Endothelial cell of umbilical vein (primary cell): ENCODE measurements around the gene ARFGEF3. TPM values are rescaled to one million over a fixed set of nuclear protein-coding genes. Genes with fewer than 3 reads are reported as not detected.

Experiments
- BruUV-seq: library from RNA; stranded (reverse); fragments of 400-500 nt; replicated peaks from 2 replicates; lab custom pipeline; 2021; lab: Mats Ljungman, UMichigan
- CTCF ChIA-PET: fragments of 300-600, 350-600 bp; sonication (Branson Sonifier 250); formaldehyde crosslinking; loops from one replicate; lab custom pipeline; 2021; ENCODE audit warnings: antibody characterized with exemption, inconsistent platforms; lab: Charles Lee
- POLR2A ChIA-PET: fragments of 300-600, 350-600 bp; sonication (Branson Sonifier 250); formaldehyde crosslinking; loops from one replicate; lab custom pipeline; 2021; ENCODE audit warnings: antibody characterized with exemption, inconsistent platforms; lab: Charles Lee
- DNase-seq: peaks from one replicate; pipeline ENCODE4 v3.0.0-alpha.2; 2011; ENCODE audit warnings: low read depth, low spot score
- FAIRE-seq: peaks from 2 replicates; lab custom pipeline; 2011; peaks lifted over from hg19 to GRCh38; lab: Jason Lieb, UNC
- H2AFZ ChIP-seq: 2 replicates; pipeline ENCODE4 v1.6.0; 2012; ENCODE audit warnings: low read depth, low read length, control low read depth, inconsistent platforms
- H3K27ac ChIP-seq: 2 replicates; pipeline ENCODE4 v1.5.1; 2011; ENCODE audit warnings: low read depth, mild to moderate bottlenecking, control low read depth, low read length, moderate library complexity; ENCODE audit not compliant: insufficient read depth
- H3K27me3 ChIP-seq, 2 experiments: 2 replicates each; pipeline versions ENCODE4 v1.6.0 to v1.6.1; 2011; ENCODE audit warnings: low read length in 2 of 2, mixed read lengths in 1 of 2; ENCODE audit not compliant: control insufficient read depth in 2 of 2, insufficient read depth in 2 of 2
- H3K36me3 ChIP-seq, 2 experiments: 2 replicates in 1 of 2; 3 replicates in 1 of 2; pipeline ENCODE4 v1.5.1; 2011; ENCODE audit warnings: low read length in 2 of 2, mild to moderate bottlenecking in 1 of 2, moderate library complexity in 1 of 2; ENCODE audit not compliant: control insufficient read depth in 2 of 2, insufficient read depth in 2 of 2; ENCODE audit errors: extremely low read depth in 1 of 2
- H3K4me1 ChIP-seq: 3 replicates; pipeline ENCODE4 v1.5.1; 2011; ENCODE audit warnings: mild to moderate bottlenecking, low read length; ENCODE audit not compliant: control insufficient read depth, insufficient read depth; ENCODE audit errors: extremely low read depth
- H3K4me2 ChIP-seq: 2 replicates; pipeline ENCODE4 v1.6.1; 2011; ENCODE audit warnings: low read length, control low read depth, mixed read lengths; ENCODE audit not compliant: insufficient read depth
- H3K4me3 ChIP-seq, 3 experiments: fragments of 200-600 bp in 1 of 3; sonication (generic), shearing (Covaris generic) in 1 of 3; replicated peaks in 1 of 3; 2 replicates each; pipeline ENCODE4 v1.5.1; 2011 to 2016; ENCODE audit warnings: control low read depth in 3 of 3, low read length in 3 of 3, mild to moderate bottlenecking in 2 of 3, inconsistent platforms in 1 of 3, low read depth in 1 of 3, moderate library complexity in 1 of 3; ENCODE audit not compliant: insufficient read depth in 1 of 3
- H3K79me2 ChIP-seq: 2 replicates; pipeline ENCODE4 v1.6.0; 2012; ENCODE audit warnings: low read length, inconsistent platforms; ENCODE audit not compliant: control insufficient read depth, insufficient read depth
- H3K9ac ChIP-seq: replicated peaks from 2 replicates; pipeline ENCODE3; 2011; ENCODE audit warnings: low read length, control low read depth; ENCODE audit not compliant: insufficient read depth; ENCODE audit errors: extremely low read depth
- H3K9me1 ChIP-seq: replicated peaks from 3 replicates; pipeline ENCODE4 v1.6.0; 2011; ENCODE audit warnings: mild to moderate bottlenecking, low read length; ENCODE audit not compliant: control insufficient read depth, insufficient read depth; ENCODE audit errors: extremely low read depth
- H3K9me3 ChIP-seq: replicated peaks from 2 replicates; pipeline ENCODE4 v1.5.1; 2012; ENCODE audit warnings: low read length, inconsistent platforms; ENCODE audit not compliant: control insufficient read depth, insufficient read depth
- H4K20me1 ChIP-seq: replicated peaks from 2 replicates; pipeline ENCODE3; 2011; ENCODE audit warnings: mild to moderate bottlenecking, low read length; ENCODE audit not compliant: control insufficient read depth, insufficient read depth; ENCODE audit errors: extremely low read depth
- EZH2 ChIP-seq: IDR thresholded peaks from 2 replicates; pipeline ENCODE4 v1.6.1; 2012; ENCODE audit warnings: borderline replicate concordance, low read depth, mild to moderate bottlenecking, moderate library complexity, low read length, inconsistent platforms; ENCODE audit not compliant: severe bottlenecking
- FOS ChIP-seq: IDR thresholded peaks from 2 replicates; pipeline ENCODE4 v1.6.1; 2011; ENCODE audit warnings: mild to moderate bottlenecking, low read length, moderate library complexity, borderline replicate concordance; ENCODE audit not compliant: insufficient read depth
- GATA2 ChIP-seq: IDR thresholded peaks from 2 replicates; pipeline ENCODE4 v1.7.0; 2011; ENCODE audit warnings: low read depth, mild to moderate bottlenecking, moderate library complexity, mixed read lengths, low read length; ENCODE audit not compliant: insufficient read length, insufficient read depth
- JUN ChIP-seq: IDR thresholded peaks from 2 replicates; pipeline ENCODE4 v1.6.1; 2011; ENCODE audit warnings: borderline replicate concordance, low read depth; ENCODE audit not compliant: insufficient read length, insufficient read depth
- MYC ChIP-seq: IDR thresholded peaks from one replicate; pipeline ENCODE4 v1.6.1; 2011; ENCODE audit warnings: mild to moderate bottlenecking, low read depth, low read length
- POLR2A ChIP-seq: IDR thresholded peaks from 2 replicates; pipeline ENCODE4 v1.6.1; 2012; ENCODE audit warnings: low read depth, mild to moderate bottlenecking, control low read depth, low read length
- POLR2AphosphoS5 ChIP-seq: IDR thresholded peaks from 2 replicates; pipeline ENCODE4 v1.6.1; 2012; ENCODE audit warnings: low read depth, mild to moderate bottlenecking, control low read depth, low read length, moderate library complexity; ENCODE audit not compliant: insufficient read depth
- dilution Hi-C: fragments of 300-500 bp; cut with MboI; formaldehyde crosslinking; loops from one replicate; pipeline ENCODE4 v1.15.0; 2019; ENCODE audit warnings: low sequenced_read_pairs; ENCODE audit not compliant: extremely low pct_ligation_motif_present
- intact Hi-C: fragments of 100-400 bp; cut with micrococcal nuclease; formaldehyde crosslinking; loops from one replicate; pipeline ENCODE4 v1.10.0; 2022
- polyA plus RNA-seq, 4 experiments: library from polyadenylated mRNA; depleted of rRNA in 3 of 4; stranded (reverse) in 3 of 4; unstranded in 1 of 4; fragments of >200 nt; gene quantifications; 2 replicates each; pipeline versions ENCODE4 v1.2.1 to v1.2.3, GENCODE V29; 2011 to 2012; ENCODE audit warnings: missing spikeins in 1 of 4
- total RNA-seq: library from RNA; stranded (reverse); gene quantifications from 2 replicates; pipeline ENCODE4 v1.2.3, GENCODE V29; 2021
- TF ChIP-seq, protein P1 (sequence below): IDR thresholded peaks from 2 replicates; pipeline ENCODE4 v1.6.1; 2011; ENCODE audit not compliant: insufficient read depth, insufficient read length
- TF ChIP-seq, protein P2 (sequence below), 2 donors: IDR thresholded peaks; 1 replicate in 1 of 2; 2 replicates in 1 of 2; pipeline ENCODE4 v1.5.1; 2011; ENCODE audit warnings: low read length in 2 of 2, mild to moderate bottlenecking in 2 of 2, moderate library complexity in 2 of 2, control low read depth in 1 of 2, inconsistent platforms in 1 of 2, low read depth in 1 of 2; ENCODE audit not compliant: insufficient read depth in 1 of 2; ENCODE audit errors: extremely low read depth in 1 of 2

ARFGEF3 gene
- total and polyA plus RNA-seq, 2 donors (not counting 3 experiments of a cell fraction or from before 2014, with no cell fraction given): 1.3 to 7.3 TPM

DNA sequence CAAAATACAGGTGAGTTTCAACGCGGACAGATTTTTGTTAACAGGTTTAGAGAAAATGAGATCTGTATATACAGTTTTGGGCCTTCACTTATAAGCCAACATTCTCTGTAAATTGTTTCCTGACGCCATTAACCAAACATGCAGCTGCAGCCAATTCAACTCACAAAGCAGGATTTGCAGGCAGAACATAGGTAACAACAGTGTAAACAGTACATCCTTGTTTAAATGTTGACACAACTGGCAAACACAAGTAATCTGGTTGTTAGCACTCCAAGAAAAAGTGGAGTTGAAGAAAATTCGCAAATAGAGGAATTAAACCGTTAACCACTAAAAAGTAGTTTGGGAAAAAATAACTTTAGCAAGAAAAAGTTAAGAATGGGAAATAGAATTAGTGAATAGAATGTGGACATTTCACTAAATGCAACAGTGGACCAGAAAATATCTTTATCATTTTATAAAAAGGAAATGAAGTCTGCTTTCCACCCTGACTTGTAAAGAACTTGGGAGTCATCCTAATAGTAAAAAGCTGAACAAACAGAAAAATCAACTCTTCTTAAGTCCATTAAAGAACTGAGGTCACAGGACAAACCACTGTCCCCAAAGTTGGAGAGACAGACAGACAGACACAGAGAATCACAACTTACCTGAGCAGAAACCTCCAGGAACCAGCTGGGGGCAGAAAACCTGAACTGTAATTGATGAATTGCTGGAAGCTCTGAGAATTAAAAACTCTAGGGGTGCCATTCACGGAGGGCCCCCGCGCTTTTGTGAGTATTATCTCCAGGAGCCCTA lies 226.0 kb downstream of the ARFGEF3 start:
- FAIRE-seq (no peak), DNase-seq (no peak)
- Histone ChIP-seq H2AFZ (no peak overlapping the region), H3K4me1 (no peaks in the 10 kb centered on the region), H3K4me3 (no peak overlapping the region), H3K36me3 (no peaks in the 10 kb centered on the region), H3K9ac (no peak overlapping the region), H3K27me3 (no peaks in the 10 kb centered on the region), H3K79me2 (no peaks in the 10 kb centered on the region), H4K20me1 (no peaks in the 10 kb centered on the region), H3K4me2 (no peak overlapping the region), H3K9me3 (no peaks in the 10 kb centered on the region), H3K9me1 (peaks cover 2% of the 10 kb centered on the region), H3K27ac (no peak overlapping the region)
- CTCF ChIA-PET: interaction anchor here (1.1 kb wide), 1 partner anchor 11 kb away, joined by 3 read pairs; no protein-coding TSS in a partner anchor
- BruUV-seq: no TSS peak
- no peak for TF ChIP-seq POLR2AphosphoS5
- TF ChIP-seq, protein P1, sequence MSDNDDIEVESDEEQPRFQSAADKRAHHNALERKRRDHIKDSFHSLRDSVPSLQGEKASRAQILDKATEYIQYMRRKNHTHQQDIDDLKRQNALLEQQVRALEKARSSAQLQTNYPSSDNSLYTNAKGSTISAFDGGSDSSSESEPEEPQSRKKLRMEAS: no peak
- no peak for TF ChIP-seq POLR2A
- no peak for TF ChIP-seq GATA2
- TF ChIP-seq JUN: no peak
- TF ChIP-seq, protein P2, sequence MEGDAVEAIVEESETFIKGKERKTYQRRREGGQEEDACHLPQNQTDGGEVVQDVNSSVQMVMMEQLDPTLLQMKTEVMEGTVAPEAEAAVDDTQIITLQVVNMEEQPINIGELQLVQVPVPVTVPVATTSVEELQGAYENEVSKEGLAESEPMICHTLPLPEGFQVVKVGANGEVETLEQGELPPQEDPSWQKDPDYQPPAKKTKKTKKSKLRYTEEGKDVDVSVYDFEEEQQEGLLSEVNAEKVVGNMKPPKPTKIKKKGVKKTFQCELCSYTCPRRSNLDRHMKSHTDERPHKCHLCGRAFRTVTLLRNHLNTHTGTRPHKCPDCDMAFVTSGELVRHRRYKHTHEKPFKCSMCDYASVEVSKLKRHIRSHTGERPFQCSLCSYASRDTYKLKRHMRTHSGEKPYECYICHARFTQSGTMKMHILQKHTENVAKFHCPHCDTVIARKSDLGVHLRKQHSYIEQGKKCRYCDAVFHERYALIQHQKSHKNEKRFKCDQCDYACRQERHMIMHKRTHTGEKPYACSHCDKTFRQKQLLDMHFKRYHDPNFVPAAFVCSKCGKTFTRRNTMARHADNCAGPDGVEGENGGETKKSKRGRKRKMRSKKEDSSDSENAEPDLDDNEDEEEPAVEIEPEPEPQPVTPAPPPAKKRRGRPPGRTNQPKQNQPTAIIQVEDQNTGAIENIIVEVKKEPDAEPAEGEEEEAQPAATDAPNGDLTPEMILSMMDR (IDR thresholded peaks at IDR 0.05; ENCODE audit: extremely low read depth in 1 of 2, insufficient read depth in 1 of 2, low read depth in 1 of 2, low read length in 2 of 2): no peak
- no peak for TF ChIP-seq FOS
- no peak for TF ChIP-seq EZH2
- no peak for TF ChIP-seq MYC
- POLR2A ChIA-PET: no interaction called here
- intact Hi-C loops (no loop called here), dilution Hi-C loops (no loop called here)
